SU-DHL-6 (cell line): ENCODE measurements around the gene PTK6.

Experiments used
- H2AFZ ChIP-seq: fragments of 200-600 bp; sonication (generic); 2 replicates; pipeline ENCODE4 v1.6.1; 2014; ENCODE audit warnings: low read depth, mild to moderate bottlenecking, moderate library complexity, mixed read lengths, antibody characterized with exemption, low read length; ENCODE audit not compliant: severe bottlenecking
- H3F3A ChIP-seq: fragments of 200-600 bp; shearing (Covaris generic); 2 replicates; pipeline ENCODE4 v1.6.0; 2016; ENCODE audit warnings: antibody characterized with exemption, mild to moderate bottlenecking; ENCODE audit not compliant: insufficient read depth
- H3K27ac ChIP-seq: fragments of 200-600 bp; sonication (generic); 2 replicates; pipeline ENCODE4 v1.5.1; 2016; ENCODE audit warnings: low read depth, mild to moderate bottlenecking, low read length, moderate library complexity, mixed read lengths
- H3K27me3 ChIP-seq: fragments of 200-600 bp; sonication (generic), shearing (Covaris generic); 2 replicates; pipeline ENCODE4 v1.6.0; 2014; ENCODE audit warnings: mild to moderate bottlenecking, low read length
- H3K36me3 ChIP-seq: fragments of 200-600 bp; sonication (generic); 2 replicates; pipeline ENCODE4 v1.6.1; 2014; ENCODE audit warnings: mild to moderate bottlenecking, low read length, mixed read lengths
- H3K4me2 ChIP-seq: fragments of 300-600, 200-600 bp; shearing (Covaris generic), sonication (generic); 2 replicates; pipeline ENCODE4 v1.6.0; 2014; ENCODE audit warnings: low read length, low read depth, mild to moderate bottlenecking; ENCODE audit not compliant: poor library complexity, severe bottlenecking
- H3K4me3 ChIP-seq: fragments of 200-600 bp; sonication (generic); 2 replicates; pipeline ENCODE4 v1.5.1; 2014; ENCODE audit warnings: antibody characterized with exemption, low read length, mild to moderate bottlenecking, mixed read lengths; ENCODE audit not compliant: insufficient read depth, poor library complexity, severe bottlenecking
- H3K79me2 ChIP-seq: fragments of 200-600 bp; sonication (generic); 2 replicates; pipeline ENCODE4 v1.6.1; 2014; ENCODE audit warnings: mild to moderate bottlenecking, low read length, moderate library complexity; ENCODE audit not compliant: insufficient read depth
- H3K9ac ChIP-seq: fragments of 200-600 bp; sonication (generic); 2 replicates; pipeline ENCODE4 v1.7.0; 2014; ENCODE audit warnings: mild to moderate bottlenecking, low read length
- H3K9me2 ChIP-seq: fragments of 200-600 bp; sonication (generic); replicated peaks from 2 replicates; pipeline ENCODE4 v1.6.1; 2014; ENCODE audit warnings: low read length; ENCODE audit not compliant: insufficient read depth
- H3K9me3 ChIP-seq: fragments of 200-600 bp; sonication (generic); 2 replicates; pipeline ENCODE4 v1.6.1; 2014; ENCODE audit warnings: low read length, mixed read lengths; ENCODE audit not compliant: insufficient read depth
- H4K20me1 ChIP-seq: fragments of 200-600 bp; sonication (generic); 2 replicates; pipeline ENCODE4 v1.6.1; 2014; ENCODE audit warnings: low read depth, mild to moderate bottlenecking, antibody characterized with exemption, low read length, moderate library complexity, mixed read lengths
- CTCF ChIP-seq: fragments of 200-600 bp; sonication (generic); IDR thresholded peaks from one replicate; pipeline ENCODE4 v1.5.1; 2017; ENCODE audit warnings: antibody characterized with exemption, mild to moderate bottlenecking, low read length, moderate library complexity; ENCODE audit not compliant: insufficient read depth, poor library complexity, severe bottlenecking
- EZH2phosphoT487 ChIP-seq: fragments of 200-600 bp; sonication (generic), shearing (Covaris generic); conservative IDR thresholded peaks from 2 replicates; pipeline ENCODE4 v1.6.1; 2018; ENCODE audit warnings: mild to moderate bottlenecking, antibody characterized with exemption, low read length, moderate library complexity, mixed read lengths

PTK6 gene

DNA sequence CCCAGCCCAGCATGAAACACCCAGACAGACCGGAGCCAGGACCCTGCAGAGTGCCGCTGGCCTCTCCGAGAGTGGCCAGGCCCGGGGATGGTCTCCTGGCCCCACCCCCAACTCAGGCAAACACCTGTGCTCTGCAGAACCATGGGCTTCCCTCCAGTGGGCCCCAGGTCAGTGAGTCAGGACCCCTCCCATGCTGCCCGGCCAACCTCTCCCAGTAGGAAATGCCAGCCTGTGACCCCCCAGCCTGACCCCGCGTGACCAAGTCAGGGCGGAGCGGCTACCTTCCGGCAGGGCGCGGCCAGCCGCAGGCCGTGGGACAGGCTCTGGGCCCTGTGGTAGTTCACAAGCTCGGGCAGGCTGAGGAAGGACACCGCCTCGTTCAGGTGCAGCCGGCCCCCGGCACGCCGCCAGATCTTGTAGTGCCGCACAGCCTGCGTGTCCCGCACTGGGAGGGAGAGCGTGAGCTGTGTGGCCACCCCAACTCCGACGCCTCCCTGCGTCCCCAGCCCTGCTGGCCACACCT, 3.2 kb downstream of the PTK6 start:
- no peaks in the 10 kb centered on the region for H3K79me2 ChIP-seq
- no peaks in the 10 kb centered on the region for H4K20me1 ChIP-seq
- H3F3A ChIP-seq = no peaks in the 10 kb centered on the region
- no peak overlapping the region for H2AFZ ChIP-seq
- no peaks in the 10 kb centered on the region for H3K36me3 ChIP-seq
- H3K9me3 ChIP-seq = no peaks in the 10 kb centered on the region
- H3K9me2 ChIP-seq = no peaks in the 10 kb centered on the region
- H3K9ac ChIP-seq = no peak overlapping the region
- H3K4me2 ChIP-seq = no peak overlapping the region
- H3K27ac ChIP-seq = no peak overlapping the region
- no peak overlapping the region for H3K4me3 ChIP-seq
- no peaks in the 10 kb centered on the region for H3K27me3 ChIP-seq
- no peak for TF ChIP-seq EZH2phosphoT487
- TF ChIP-seq CTCF = no peak

DNA sequence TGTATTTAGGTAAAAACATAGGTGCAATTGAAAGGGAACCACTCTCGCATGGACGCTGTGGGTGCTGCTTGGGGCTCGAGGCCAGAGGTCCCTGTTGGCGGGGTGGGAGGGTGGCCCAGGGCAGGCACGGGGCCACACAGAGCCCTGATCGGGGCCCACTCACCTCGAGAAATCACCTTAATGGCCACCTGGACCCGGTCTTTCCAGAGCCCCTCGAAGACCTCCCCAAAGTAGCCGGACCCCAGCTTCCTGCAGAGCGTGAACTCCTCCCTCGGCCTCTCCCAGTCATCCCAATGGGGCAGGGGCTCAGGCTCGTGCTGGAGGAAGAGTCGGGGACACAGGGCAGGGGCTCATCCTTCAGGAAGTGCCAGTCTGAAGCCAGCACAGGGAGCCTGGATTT, 3.8 kb downstream of the PTK6 start:
- H3K9ac ChIP-seq = no peak overlapping the region
- no peak for TF ChIP-seq CTCF
- H3K79me2 ChIP-seq = no peaks in the 10 kb centered on the region
- no peaks in the 10 kb centered on the region for H3K27me3 ChIP-seq
- no peaks in the 10 kb centered on the region for H3F3A ChIP-seq
- no peaks in the 10 kb centered on the region for H3K36me3 ChIP-seq
- H3K27ac ChIP-seq = no peak overlapping the region
- no peaks in the 10 kb centered on the region for H4K20me1 ChIP-seq
- no peaks in the 10 kb centered on the region for H3K9me2 ChIP-seq
- H3K4me3 ChIP-seq = no peak overlapping the region
- no peak overlapping the region for H2AFZ ChIP-seq
- no peaks in the 10 kb centered on the region for H3K9me3 ChIP-seq
- no peak overlapping the region for H3K4me2 ChIP-seq

GRCh38 chr20:63532449-63532971, 4.7 kb downstream of the PTK6 start:
- Histone ChIP-seq H3K36me3 (no peaks in the 10 kb centered on the region), H4K20me1 (no peaks in the 10 kb centered on the region), H3K27ac (no peak overlapping the region), H3K4me3 (no peak overlapping the region), H3K9me2 (no peaks in the 10 kb centered on the region), H3K4me2 (no peak overlapping the region), H3K9ac (no peak overlapping the region), H3K27me3 (no peaks in the 10 kb centered on the region), H3K79me2 (no peaks in the 10 kb centered on the region), H3K9me3 (no peaks in the 10 kb centered on the region), H2AFZ (no peak overlapping the region), H3F3A (no peaks in the 10 kb centered on the region)
- TF ChIP-seq CTCF (no peak), EZH2phosphoT487 (no peak)
